Left ventricle myocardium inferior (tissue), 1 donor: ENCODE data around the gene SAE1. TPM values are rescaled to one million over a fixed set of nuclear protein-coding genes. Genes with fewer than 3 reads are reported as not detected.

ENCODE experiments used
- DNase-seq: peaks from one replicate; pipeline ENCODE4 v3.0.0-alpha.2; 2020
- H3K27ac ChIP-seq: fragments of 200-600 bp; replicated peaks from 2 replicates; pipeline ENCODE4 v1.8.0; 2021
- H3K27me3 ChIP-seq: fragments of 200-600 bp; 2 replicates; pipeline ENCODE4 v1.8.0; 2021; ENCODE audit warnings: low read depth
- H3K36me3 ChIP-seq: fragments of 200-600 bp; 2 replicates; pipeline ENCODE4 v1.8.0; 2021
- H3K4me1 ChIP-seq: fragments of 200-600 bp; 2 replicates; pipeline ENCODE4 v1.8.0; 2021
- H3K4me3 ChIP-seq: fragments of 200-600 bp; 2 replicates; pipeline ENCODE4 v1.8.0; 2021; ENCODE audit warnings: mild to moderate bottlenecking, moderate library complexity
- H3K9me3 ChIP-seq: fragments of 200-600 bp; replicated peaks from 2 replicates; pipeline ENCODE4 v1.8.0; 2021
- intact Hi-C: fragments of 100-400 bp; cut with micrococcal nuclease; formaldehyde crosslinking; loops from one replicate; pipeline ENCODE4 v1.11.0; 2022
- total RNA-seq: library from RNA; stranded (reverse); fragmentation: NEBNext Ultra II Directional; extraction: Animal tissue kit (Norgen Biotek cat#: 25700); gene quantifications from one replicate; pipeline ENCODE4 v1.2.1, GENCODE V29; 2021
- TF ChIP-seq, protein P1 (sequence below): fragments of 200-600 bp; IDR thresholded peaks from 2 replicates; pipeline ENCODE4 v1.8.0; 2021; ENCODE audit warnings: antibody characterized with exemption, mild to moderate bottlenecking, borderline replicate concordance
- donor health status: DM: no; HTN: yes; CAD: no; lungs with severe emphysema.

The SAE1 gene
- total RNA-seq, 1 donor from 2014 or later = 42.5 TPM

DNA sequence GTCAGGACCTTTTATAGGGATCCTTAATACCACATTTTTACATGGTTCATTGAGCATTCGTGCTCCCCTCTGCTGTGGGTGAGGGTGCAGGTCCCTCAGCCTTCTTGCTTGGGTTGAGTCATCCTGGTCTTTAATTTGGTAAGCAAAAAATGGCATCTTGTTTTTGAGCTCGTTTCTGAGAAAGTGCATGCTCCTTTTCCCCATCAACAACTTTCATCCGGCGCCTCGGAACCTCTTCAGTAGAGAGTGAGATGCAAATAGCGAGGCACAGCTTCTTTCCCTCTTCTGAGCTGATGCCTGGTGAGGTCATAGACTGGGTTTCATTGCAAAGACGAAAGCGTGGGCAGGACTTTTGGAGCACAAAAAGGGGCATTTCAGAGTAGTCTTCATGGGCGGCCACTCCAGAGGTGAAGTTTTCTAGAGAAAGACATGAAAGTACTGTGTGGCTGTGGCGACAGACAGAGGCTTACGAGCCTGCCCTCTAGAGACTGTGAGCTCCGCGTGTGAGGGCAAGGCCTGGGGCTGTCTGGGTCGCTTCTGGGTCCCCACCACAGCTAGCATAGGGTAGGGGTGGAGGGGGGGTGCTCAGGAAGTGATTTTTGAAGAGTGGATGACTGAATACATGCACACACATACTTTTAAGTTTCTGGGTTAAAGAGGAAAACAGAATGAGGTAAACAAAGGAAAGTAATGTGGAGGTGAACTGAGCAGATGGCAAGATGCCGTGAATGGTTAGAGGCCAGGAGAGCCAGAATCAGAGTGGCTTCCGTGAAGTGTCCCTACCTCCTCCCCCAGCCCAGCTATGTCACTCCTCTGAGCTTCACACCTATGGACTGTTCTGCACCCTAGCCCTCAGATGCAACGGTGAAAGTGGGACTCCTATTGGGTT is 56.1 kb downstream of the SAE1 start:
- H3K4me1 ChIP-seq = peaks cover 39% of the 10 kb centered on the region
- no peaks in the 10 kb centered on the region for H3K9me3 ChIP-seq
- DNase-seq = no peak
- TF ChIP-seq, protein P1, sequence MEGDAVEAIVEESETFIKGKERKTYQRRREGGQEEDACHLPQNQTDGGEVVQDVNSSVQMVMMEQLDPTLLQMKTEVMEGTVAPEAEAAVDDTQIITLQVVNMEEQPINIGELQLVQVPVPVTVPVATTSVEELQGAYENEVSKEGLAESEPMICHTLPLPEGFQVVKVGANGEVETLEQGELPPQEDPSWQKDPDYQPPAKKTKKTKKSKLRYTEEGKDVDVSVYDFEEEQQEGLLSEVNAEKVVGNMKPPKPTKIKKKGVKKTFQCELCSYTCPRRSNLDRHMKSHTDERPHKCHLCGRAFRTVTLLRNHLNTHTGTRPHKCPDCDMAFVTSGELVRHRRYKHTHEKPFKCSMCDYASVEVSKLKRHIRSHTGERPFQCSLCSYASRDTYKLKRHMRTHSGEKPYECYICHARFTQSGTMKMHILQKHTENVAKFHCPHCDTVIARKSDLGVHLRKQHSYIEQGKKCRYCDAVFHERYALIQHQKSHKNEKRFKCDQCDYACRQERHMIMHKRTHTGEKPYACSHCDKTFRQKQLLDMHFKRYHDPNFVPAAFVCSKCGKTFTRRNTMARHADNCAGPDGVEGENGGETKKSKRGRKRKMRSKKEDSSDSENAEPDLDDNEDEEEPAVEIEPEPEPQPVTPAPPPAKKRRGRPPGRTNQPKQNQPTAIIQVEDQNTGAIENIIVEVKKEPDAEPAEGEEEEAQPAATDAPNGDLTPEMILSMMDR = no peak
- no peaks in the 10 kb centered on the region for H3K36me3 ChIP-seq
- H3K27ac ChIP-seq = no peak overlapping the region
- H3K27me3 ChIP-seq = no peaks in the 10 kb centered on the region
- H3K4me3 ChIP-seq = no peak overlapping the region
- intact Hi-C loops = no loop called here

DNA sequence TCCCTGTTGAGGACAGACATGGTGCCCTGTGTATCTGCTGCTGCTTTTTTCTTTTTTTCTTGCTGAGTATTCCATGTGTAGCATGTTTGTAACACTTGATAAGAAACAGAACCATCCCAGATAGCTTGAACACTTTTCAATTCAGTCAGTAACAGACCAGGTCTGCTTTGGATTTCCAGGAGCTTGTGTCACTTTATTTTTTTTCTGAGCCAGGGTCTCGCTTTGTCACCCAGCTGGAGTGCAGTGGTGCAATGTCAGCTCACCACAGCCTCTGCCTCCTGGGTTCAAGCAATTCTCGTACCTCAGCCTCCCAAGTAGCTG is 56.7 kb downstream of the SAE1 start:
- no peaks in the 10 kb centered on the region for H3K9me3 ChIP-seq
- peaks cover 39% of the 10 kb centered on the region for H3K4me1 ChIP-seq
- no peaks in the 10 kb centered on the region for H3K27me3 ChIP-seq
- H3K36me3 ChIP-seq = no peaks in the 10 kb centered on the region
- DNase-seq = no peak
- intact Hi-C loops = no loop called here
- no peak overlapping the region for H3K4me3 ChIP-seq
- H3K27ac ChIP-seq = no peak overlapping the region
- TF ChIP-seq, protein P1 = no peak

DNA sequence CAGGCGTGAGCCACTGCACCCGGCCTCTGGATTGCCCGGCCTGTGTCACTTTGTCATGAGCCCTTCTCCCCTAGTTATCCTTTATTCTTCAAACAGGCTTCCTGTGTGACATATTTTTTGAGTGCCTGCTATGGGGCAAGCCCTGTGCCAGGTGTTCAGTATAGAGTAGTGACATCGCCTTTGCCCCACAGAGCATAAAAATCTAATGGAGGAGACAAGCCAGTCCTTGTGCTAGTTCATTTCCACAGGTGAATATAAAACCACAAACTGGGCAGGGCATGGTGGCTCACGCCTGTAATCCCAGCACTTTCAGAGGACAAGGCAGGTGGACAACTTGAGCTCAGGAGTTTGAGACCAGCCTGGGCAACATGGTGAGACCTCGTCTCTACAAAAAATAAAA is 57.2 kb downstream of the SAE1 start:
- Histone ChIP-seq H3K9me3 (no peaks in the 10 kb centered on the region), H3K4me3 (no peak overlapping the region), H3K4me1 (peaks cover 35% of the 10 kb centered on the region), H3K27me3 (no peaks in the 10 kb centered on the region), H3K36me3 (no peaks in the 10 kb centered on the region), H3K27ac (no peak overlapping the region)
- no peak for DNase-seq
- intact Hi-C loops = no loop called here
- TF ChIP-seq, protein P1 = no peak

DNA sequence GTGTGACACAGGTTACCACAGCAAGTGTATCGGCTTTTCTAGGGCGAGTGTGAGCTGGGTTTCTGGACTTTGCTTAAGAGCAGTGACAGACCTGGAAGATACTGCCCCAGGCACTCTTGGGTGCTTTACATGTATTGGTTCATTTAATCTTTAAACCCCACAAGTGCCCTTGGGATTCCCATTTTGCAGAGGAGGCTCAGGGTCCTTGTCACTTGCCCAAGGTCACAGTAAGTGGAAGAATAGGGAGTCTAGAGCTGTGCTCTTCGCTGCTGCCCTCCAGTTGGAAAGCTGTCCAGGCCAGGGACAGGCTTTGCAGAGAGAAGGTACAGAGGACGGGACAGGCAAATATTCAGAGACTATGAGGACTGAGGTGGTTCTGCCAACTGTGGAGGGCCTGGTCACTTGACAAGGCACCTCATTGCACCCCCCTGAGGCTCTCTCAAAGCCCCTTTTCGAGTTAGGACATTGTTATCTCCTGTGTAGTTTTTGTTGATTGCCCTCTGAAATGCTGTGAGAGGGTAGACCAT is 57.9 kb downstream of the SAE1 start:
- H3K4me1 ChIP-seq = peaks cover 27% of the 10 kb centered on the region
- intact Hi-C loops = no loop called here
- TF ChIP-seq, protein P1 = no peak
- no peak overlapping the region for H3K4me3 ChIP-seq
- no peaks in the 10 kb centered on the region for H3K9me3 ChIP-seq
- no peaks in the 10 kb centered on the region for H3K36me3 ChIP-seq
- H3K27ac ChIP-seq = no peak overlapping the region
- no peak for DNase-seq
- no peaks in the 10 kb centered on the region for H3K27me3 ChIP-seq

DNA sequence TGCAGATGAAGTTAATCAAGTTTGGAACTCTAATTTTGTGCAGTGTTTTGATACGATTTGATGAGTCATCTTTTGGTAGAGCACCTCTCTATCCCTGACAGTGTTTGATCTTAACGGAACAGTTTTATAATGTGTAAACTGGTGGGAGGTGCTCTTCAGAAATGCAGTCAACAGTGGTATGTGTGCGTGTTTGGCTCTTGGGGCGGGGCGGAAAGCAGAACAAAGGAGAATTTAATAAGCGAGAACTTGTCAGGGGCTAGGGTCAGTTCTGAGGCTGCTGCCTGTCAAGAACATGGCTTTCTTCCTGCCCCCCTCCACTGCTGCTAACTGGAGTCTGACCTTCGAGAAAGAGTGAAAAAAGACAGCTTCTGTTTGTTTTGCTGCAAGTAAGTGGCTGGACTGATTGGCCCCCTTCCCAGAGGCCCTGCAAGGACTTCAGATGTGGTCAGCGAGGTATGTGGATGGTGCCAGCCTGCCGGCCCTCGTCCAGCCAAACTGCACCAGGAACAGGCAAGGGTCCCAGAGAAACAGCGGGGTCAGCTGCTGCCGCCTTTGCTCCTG is 59.6 kb downstream of the SAE1 start:
- peaks cover 5% of the 10 kb centered on the region for H3K36me3 ChIP-seq

More for the DNA sequence above, 59.6 kb downstream of the SAE1 start:
- Histone ChIP-seq H3K9me3 (no peaks in the 10 kb centered on the region), H3K27me3 (no peaks in the 10 kb centered on the region), H3K4me1 (peaks cover 22% of the 10 kb centered on the region), H3K4me3 (peak overlapping the region; percentile 27), H3K27ac (peak overlapping the region; percentile 77)
- intact Hi-C loops = no loop called here
- TF ChIP-seq, protein P1 = no peak
- peak; percentile 21 for DNase-seq
